NOMO-1 (cell line): ENCODE data around the gene MAN2B1.
"Not testable (repeated sequence)": the region's sequence is repeated elsewhere in the genome, so short reads cannot be mapped to it uniquely, and the experiment has no call there.

Experiments used
- DNase-seq, 2 experiments: peaks; one replicate each; lab custom pipeline; 2025; ENCODE audit not compliant: unreplicated experiment in 2 of 2; lab: John Stamatoyannopoulos, UW

MAN2B1 gene

DNA sequence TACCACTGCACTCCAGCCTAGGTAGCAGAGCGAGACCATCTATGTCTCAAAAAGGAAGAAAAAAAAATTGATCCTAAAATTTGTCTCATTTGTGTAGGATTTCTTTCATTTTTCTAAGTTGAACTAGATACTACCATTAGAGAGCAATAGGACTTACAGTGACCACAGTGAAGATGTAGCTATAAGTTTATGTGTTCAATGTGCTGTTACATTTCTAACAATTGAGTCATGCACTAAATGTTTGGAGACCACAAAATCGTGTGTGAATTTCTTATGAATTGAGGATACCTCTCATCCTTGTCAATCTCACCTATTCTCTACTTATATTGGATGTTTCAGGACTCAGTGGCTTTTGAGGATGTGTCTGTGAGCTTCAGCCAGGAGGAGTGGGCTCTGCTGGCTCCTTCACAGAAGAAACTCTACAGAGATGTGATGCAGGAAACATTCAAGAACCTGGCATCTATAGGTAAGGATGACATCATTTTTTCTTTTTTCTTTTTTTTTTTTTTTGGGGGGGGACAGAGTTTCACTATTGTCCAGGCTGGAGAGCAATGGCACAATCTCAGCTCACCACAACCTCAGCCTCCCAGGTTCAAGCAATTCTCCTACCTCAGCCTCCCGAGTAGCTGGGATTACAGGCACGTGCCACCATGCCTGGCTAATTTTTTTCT is 43.0 kb downstream of the MAN2B1 start:
- DNase-seq: no peak

DNA sequence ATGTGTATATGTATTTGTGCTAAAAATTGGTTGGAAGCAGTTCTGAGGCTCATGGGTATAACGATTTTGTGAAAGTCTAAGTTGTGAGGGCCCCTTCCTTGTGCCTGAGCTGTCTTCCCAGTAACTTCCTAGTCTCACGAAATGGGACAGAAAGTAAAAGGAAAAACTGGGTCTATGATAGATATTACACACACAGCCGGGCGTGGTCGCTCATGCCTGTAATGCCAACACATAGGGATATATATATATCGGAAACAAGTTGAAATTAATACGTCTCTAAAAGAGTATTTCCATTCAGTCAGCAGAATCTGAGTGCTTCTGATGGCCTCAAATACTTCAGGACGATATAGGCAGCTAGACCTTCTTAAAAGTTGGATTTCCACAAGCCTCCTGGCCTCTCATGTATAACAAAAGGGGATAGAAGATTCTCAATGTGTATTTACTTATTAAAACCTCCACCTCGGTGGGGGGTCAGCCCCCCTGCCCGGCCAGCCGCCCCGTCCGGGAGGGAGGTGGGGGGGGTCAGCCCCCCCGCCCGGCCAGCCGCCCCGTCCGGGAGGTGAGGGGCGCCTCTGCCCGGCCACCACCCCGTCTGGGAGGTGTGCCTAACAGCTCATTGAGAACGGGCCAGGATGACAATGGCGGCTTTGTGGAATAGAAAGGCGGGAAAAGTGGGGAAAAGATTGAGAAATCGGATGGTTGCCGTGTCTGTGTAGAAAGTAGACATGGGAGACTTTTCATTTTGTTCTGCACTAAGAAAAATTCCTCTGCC is 45.1 kb downstream of the MAN2B1 start:
- not testable (repeated sequence) for DNase-seq

DNA sequence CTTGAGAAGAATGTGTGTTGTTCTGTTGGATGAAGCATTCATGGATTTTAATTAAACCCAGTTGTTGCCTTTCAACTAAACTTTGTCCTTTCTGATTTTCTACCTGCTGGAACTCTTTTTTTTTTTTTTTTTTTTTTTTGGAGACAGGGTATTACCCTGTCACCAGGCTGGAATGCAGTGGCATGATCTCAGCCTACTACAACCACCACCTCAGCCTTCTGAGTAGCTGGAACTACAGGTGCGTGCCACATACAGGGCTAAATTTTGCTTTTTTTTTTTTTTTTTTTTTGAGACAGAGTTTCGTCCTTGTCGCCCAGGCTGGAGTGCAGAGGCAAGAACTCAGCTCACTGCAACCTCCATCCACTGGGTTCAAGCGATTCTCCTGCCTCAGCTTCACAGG is 48.9 kb downstream of the MAN2B1 start:
- no peak for DNase-seq

DNA sequence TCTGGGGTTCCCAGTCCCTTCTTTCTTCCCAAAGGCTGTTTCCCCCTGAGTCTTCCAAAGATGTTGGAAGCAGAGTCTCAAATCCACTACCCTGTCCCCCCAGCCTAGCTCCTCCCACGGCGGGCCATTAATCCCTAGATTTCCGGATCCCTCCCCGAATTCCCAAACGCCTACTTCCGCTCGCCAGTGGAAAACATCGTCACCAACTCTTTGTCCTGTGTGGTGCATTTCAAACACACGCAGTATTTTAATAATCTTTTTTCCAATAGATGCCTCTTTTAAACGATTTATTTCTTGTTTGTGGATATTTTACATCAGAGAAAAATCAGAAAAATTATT is 55.2 kb downstream of the MAN2B1 start:
- no peak for DNase-seq

DNA sequence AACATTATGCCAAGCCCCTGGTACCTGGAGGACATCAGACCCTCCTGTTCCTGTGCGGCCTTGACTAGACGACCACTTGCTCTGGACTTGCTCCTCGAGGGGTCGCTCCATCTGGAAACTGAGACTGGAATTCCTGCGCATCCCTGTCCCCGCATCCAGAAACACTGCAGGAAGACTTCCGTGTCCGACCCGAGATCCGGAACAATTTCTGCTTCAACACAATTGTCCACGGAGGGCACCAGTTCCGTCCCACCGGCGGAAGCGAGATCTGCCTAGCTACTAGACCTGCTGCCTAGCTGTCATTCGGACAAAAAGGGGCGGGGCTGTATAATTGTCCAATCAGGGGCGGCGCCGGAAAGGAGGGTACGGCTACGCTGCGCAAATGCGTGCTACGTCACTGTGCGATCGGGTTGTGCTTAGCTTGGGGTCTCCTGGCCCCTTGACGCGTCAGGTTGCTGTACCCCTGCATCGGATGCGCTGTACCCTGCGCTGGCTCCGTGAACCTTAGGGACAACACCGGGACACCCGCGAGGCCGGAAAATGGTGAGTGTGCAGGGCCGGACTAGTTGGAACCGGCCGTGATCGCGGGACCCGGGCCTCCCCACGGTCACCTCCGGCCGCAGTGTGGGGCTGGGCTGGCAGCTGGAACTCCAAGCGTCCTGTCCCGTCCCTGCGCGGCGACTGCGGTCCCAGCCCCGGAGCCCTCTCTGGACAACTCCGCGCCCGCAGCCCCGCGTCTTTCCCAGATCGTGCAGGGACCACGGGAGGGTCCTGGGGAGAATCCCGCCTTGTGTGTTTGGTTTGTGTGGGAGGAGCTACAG is 55.8 kb downstream of the MAN2B1 start, which contains the start of the genes ZNF490 and ZNF791:
Gene ZNF490 (minus strand): TSS at position 274 of the 821 bp plus-strand sequence. CDS start 133 bp downstream, at position 141.
Gene ZNF791 (plus strand): TSS at position 381 of the 821 bp plus-strand sequence. CDS start 160 bp downstream, at position 541.
- DNase-seq: peak; percentile 92 to 94

DNA sequence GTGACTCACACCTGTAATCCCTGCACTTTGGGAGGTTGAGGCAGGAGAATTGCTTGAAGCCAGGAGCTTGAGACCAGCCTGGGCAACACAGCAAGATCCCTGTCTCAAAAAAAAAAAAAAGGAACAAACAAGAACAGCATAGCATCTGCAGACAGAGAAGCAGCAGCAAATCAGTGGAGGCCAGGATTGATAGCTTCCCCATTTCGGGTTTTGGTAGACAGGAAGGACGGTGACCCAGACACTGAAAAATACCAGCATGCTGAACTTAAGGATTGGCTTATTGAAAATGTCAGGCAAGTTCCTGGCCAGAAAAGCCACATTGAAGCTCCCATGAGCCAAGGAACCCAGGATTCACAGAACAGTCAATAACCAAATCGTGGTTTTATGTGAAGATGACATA is 58.9 kb downstream of the MAN2B1 start:
- peak in 1 of 2 experiments; percentile 31 for DNase-seq

DNA sequence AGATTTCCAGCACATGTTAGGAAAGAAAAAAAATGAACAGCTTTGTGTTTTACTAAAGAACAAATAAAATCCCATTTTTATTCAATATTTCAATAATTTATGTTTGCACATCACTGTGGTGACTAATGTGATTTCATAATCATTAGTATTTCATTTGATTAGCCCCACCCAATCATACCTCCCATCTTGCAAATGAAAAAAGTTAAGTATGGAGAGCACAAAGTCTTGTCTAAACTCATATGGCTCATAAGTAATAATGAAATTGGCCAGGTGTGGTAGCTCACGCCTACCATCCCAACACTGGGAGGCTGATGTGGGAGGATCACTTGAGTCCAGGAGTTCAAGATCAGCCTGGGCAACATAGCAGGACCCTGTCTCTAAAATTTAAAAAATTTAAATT is 59.7 kb downstream of the MAN2B1 start:
- DNase-seq: no peak

DNA sequence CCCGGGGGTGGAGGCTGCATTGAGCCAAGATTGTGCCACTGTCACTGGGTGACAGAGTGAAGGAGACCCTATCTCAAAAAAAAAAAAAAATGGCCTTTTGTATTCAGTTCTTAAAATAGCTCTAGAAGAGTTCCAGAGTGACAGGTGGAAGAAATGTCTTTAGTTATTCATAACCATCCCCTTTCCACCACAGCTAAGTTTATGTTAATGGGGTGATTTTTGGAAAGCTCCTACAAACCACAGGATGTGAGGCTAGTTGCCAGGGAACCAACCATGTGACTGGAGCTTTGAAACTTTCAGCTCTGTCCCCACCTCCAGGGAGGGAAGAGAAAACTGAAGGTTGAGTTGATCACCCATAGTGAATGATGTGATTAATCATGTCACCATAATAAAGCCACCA is 62.8 kb downstream of the MAN2B1 start:
- DNase-seq: no peak

DNA sequence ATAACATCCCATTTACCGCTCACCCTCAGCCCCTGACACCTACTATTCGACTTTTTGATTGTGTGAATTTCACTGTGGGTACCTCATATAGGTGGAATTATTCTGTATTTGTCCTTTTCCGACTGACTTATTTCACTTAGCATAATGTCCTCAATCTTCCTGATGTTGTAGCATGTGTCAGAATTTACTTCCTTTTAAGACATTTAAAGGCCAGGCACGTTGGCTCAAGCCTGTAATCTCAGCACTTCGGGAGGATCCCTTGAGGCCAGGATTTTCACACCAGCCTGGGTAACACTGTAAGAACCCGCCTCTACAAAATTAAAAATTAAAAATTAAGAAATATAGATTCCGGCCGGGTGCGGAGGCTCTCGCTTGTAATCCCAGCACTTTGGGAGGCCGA is 68.9 kb downstream of the MAN2B1 start:
- DNase-seq: no peak

DNA sequence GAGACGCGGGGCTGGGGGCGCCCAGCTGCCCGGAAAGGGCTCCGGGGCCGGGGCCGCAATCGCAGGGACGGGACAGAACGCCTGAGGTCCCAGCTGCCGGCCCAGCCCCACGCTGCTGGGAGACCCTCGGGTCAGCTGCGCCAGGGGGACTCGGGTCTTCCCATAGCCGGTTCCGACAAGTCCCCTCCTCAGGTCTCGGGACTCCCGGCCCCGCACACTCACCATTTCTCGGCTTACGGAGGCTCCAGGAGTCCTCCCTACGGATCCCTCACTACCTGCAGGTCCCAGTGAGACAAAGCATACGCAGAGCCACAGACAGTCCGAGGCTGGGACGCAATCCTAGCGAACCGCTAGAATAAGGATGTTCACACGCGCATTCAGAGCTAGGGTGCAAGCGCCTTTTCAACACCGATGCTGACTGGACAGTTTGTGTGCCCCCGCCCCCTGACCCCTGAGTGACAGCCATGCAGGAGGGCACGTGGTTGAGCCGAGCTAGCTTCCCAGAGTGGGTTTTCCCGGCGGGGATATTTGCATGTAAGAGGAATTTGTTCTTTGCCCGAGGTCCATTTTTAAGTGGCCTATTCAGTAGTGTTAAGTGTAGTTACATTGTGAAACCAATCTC is 69.5 kb downstream of the MAN2B1 start:
- DNase-seq: no peak
